H9 (cell line): ENCODE measurements around the gene SLC39A8. TPM values are rescaled to one million over a fixed set of nuclear protein-coding genes. Genes with fewer than 3 reads are reported as not detected.

Experiments
- DNase-seq: peaks from one replicate; pipeline ENCODE4 v3.0.0-alpha.2; 2017
- H2AFZ ChIP-seq: one replicate; pipeline ENCODE4 v1.6.1; 2013; ENCODE audit warnings: mild to moderate bottlenecking, low read length, control low read depth, moderate library complexity
- H2AK5ac ChIP-seq: 2 replicates; pipeline ENCODE4 v1.6.1; 2013; ENCODE audit warnings: low read length, control low read depth, mixed read lengths; ENCODE audit not compliant: insufficient read length
- H2BK120ac ChIP-seq: one replicate; pipeline ENCODE4 v1.6.1; 2013; ENCODE audit warnings: low read depth, mild to moderate bottlenecking, low read length, control low read depth, inconsistent platforms; ENCODE audit not compliant: poor library complexity, severe bottlenecking
- H2BK12ac ChIP-seq: 2 replicates; pipeline ENCODE4 v1.6.1; 2013; ENCODE audit warnings: low read length, control low read depth, mixed read lengths, low read depth; ENCODE audit not compliant: insufficient read length
- H2BK15ac ChIP-seq: 2 replicates; pipeline ENCODE4 v1.6.1; 2013; ENCODE audit warnings: low read depth, low read length, control low read depth
- H2BK20ac ChIP-seq: one replicate; pipeline ENCODE4 v1.6.1; 2013; ENCODE audit warnings: low read depth, mild to moderate bottlenecking, low read length, control low read depth, inconsistent platforms; ENCODE audit not compliant: poor library complexity, severe bottlenecking
- H2BK5ac ChIP-seq: 2 replicates; pipeline ENCODE4 v1.6.1; 2013; ENCODE audit warnings: low read length, control low read depth, mixed read lengths; ENCODE audit not compliant: insufficient read length
- H3K14ac ChIP-seq: 2 replicates; pipeline ENCODE4 v1.6.1; 2013; ENCODE audit warnings: low read length, control low read depth; ENCODE audit not compliant: insufficient read depth
- H3K18ac ChIP-seq: 2 replicates; pipeline ENCODE4 v1.6.1; 2013; ENCODE audit warnings: low read depth, mild to moderate bottlenecking, mixed read lengths, low read length, control low read depth; ENCODE audit not compliant: insufficient read length
- H3K23ac ChIP-seq: 2 replicates; pipeline ENCODE4 v1.6.1; 2013; ENCODE audit warnings: low read length, control low read depth, mixed read lengths, low read depth; ENCODE audit not compliant: insufficient read length
- H3K23me2 ChIP-seq: 2 replicates; pipeline ENCODE4 v1.6.1; 2013; ENCODE audit warnings: low read depth, mild to moderate bottlenecking, mixed read lengths, low read length, control low read depth; ENCODE audit not compliant: insufficient read length, poor library complexity, severe bottlenecking
- H3K27ac ChIP-seq: 2 replicates; pipeline ENCODE4 v1.5.1; 2013; ENCODE audit warnings: low read length, control low read depth, mixed read lengths, low read depth; ENCODE audit not compliant: insufficient read length
- H3K27me3 ChIP-seq: 2 replicates; pipeline ENCODE4 v1.6.1; 2013; ENCODE audit warnings: low read length, control low read depth, inconsistent platforms; ENCODE audit not compliant: insufficient read depth
- H3K4ac ChIP-seq: 2 replicates; pipeline ENCODE4 v1.6.1; 2013; ENCODE audit warnings: low read depth, mild to moderate bottlenecking, control low read depth, inconsistent platforms, low read length, moderate library complexity
- H3K4me1 ChIP-seq: 2 replicates; pipeline ENCODE4 v1.6.1; 2013; ENCODE audit warnings: low read length, control low read depth, inconsistent platforms; ENCODE audit not compliant: insufficient read depth
- H3K4me2 ChIP-seq: 2 replicates; pipeline ENCODE4 v1.6.1; 2013; ENCODE audit warnings: low read length, control low read depth, mixed read lengths; ENCODE audit not compliant: insufficient read length, insufficient read depth
- H3K56ac ChIP-seq: 2 replicates; pipeline ENCODE4 v1.6.1; 2013; ENCODE audit warnings: low read depth, mild to moderate bottlenecking, mixed read lengths, low read length, control low read depth; ENCODE audit not compliant: insufficient read length
- H3K79me1 ChIP-seq: 2 replicates; pipeline ENCODE4 v1.6.1; 2013; ENCODE audit warnings: low read depth, mild to moderate bottlenecking, moderate library complexity, low read length, control low read depth, inconsistent platforms; ENCODE audit not compliant: insufficient read depth, poor library complexity, severe bottlenecking
- H3K79me2 ChIP-seq: 2 replicates; pipeline ENCODE4 v1.6.1; 2013; ENCODE audit warnings: low read length, control low read depth, inconsistent platforms; ENCODE audit not compliant: insufficient read depth
- H3K9ac ChIP-seq: 2 replicates; pipeline ENCODE4 v1.6.1; 2013; ENCODE audit warnings: low read length, control low read depth, mixed read lengths; ENCODE audit not compliant: insufficient read length; ENCODE audit errors: extremely low read depth
- H3K9me3 ChIP-seq: one replicate; pipeline ENCODE4 v1.6.1; 2013; ENCODE audit warnings: low read depth, low read length, inconsistent platforms; ENCODE audit not compliant: control insufficient read depth
- H3T11ph ChIP-seq: one replicate; pipeline ENCODE4 v1.6.1; 2013; ENCODE audit warnings: mild to moderate bottlenecking, low read length, control low read depth, inconsistent platforms
- H4K20me1 ChIP-seq: one replicate; pipeline ENCODE4 v1.6.1; 2013; ENCODE audit not compliant: control insufficient read depth, insufficient read length, insufficient read depth
- H4K5ac ChIP-seq: 2 replicates; pipeline ENCODE4 v1.6.1; 2013; ENCODE audit warnings: low read depth, mild to moderate bottlenecking, mixed read lengths, low read length, control low read depth; ENCODE audit not compliant: insufficient read length
- H4K8ac ChIP-seq: replicated peaks from 2 replicates; pipeline ENCODE4 v1.6.1; 2013; ENCODE audit warnings: low read length, control low read depth, mixed read lengths, low read depth; ENCODE audit not compliant: insufficient read length
- H4K91ac ChIP-seq: 2 replicates; pipeline ENCODE4 v1.6.1; 2013; ENCODE audit warnings: low read depth, mild to moderate bottlenecking, moderate library complexity, mixed read lengths, low read length, control low read depth; ENCODE audit not compliant: insufficient read length
- H3K27ac Mint-ChIP-seq, 3 experiments: 2 replicates in 2 of 3; 3 replicates in 1 of 3; pipeline ENCODE4 v1.8.0; 2020 to 2021; ENCODE audit warnings: mixed read lengths in 3 of 3, mild to moderate bottlenecking in 1 of 3, moderate library complexity in 1 of 3
- H3K27me3 Mint-ChIP-seq: 2 replicates; pipeline ENCODE4 v1.8.0; 2021; ENCODE audit warnings: low read depth, mild to moderate bottlenecking, moderate library complexity, mixed read lengths
- H3K36me3 Mint-ChIP-seq, 3 experiments: 2 replicates in 2 of 3; 3 replicates in 1 of 3; pipeline ENCODE4 v1.8.0; 2020 to 2021; ENCODE audit warnings: low read depth in 3 of 3, mixed read lengths in 3 of 3; ENCODE audit not compliant: insufficient read depth in 1 of 3
- H3K4me1 Mint-ChIP-seq, 2 experiments: 2 replicates each; pipeline ENCODE4 v1.8.0; 2020; ENCODE audit warnings: mixed read lengths in 2 of 2
- H3K4me3 Mint-ChIP-seq, 2 experiments: 2 replicates in 1 of 2; 3 replicates in 1 of 2; pipeline ENCODE4 v1.8.0; 2020 to 2021; ENCODE audit warnings: mild to moderate bottlenecking in 2 of 2, mixed read lengths in 2 of 2, moderate library complexity in 1 of 2
- H3K9me3 Mint-ChIP-seq, 2 experiments: 2 replicates in 1 of 2; 3 replicates in 1 of 2; pipeline ENCODE4 v1.8.0; 2020; ENCODE audit warnings: mild to moderate bottlenecking in 2 of 2, mixed read lengths in 2 of 2, moderate library complexity in 1 of 2
- CTCF ChIP-seq: fragments of 200-600 bp; sonication (generic); conservative IDR thresholded peaks from 3 replicates; pipeline ENCODE4 v1.8.0; 2021; ENCODE audit warnings: antibody characterized with exemption, mild to moderate bottlenecking
- WGBS: extraction: QIAGEN DNeasy Blood & Tissue Kit; methylation state at CpG from one replicate; pipeline ENCODE4 v1.1.7; 2013; ENCODE audit warnings: missing lambda C conversion rate, low lambda C conversion rate, mixed read lengths; ENCODE audit not compliant: insufficient read length; ENCODE audit errors: extremely low coverage; 5-methylcytosine and 5-hydroxymethylcytosine counted together
- total RNA-seq: library from RNA; stranded (reverse); gene quantifications from 2 replicates; pipeline ENCODE4 v1.2.1, GENCODE V29; 2021

Gene SLC39A8
- total RNA-seq, 1 experiment from 2014 or later = 11.0 TPM

GRCh38 chr4:102321260-102321995, 23.9 kb downstream of the SLC39A8 start:
- Histone ChIP-seq H3K23me2 (no peaks in the 10 kb centered on the region), H4K20me1 (no peaks in the 10 kb centered on the region), H3K9ac (no peak overlapping the region), H4K5ac (no peak overlapping the region), H2BK15ac (no peak overlapping the region), H3K18ac (no peak overlapping the region), H3K79me2 (no peaks in the 10 kb centered on the region), H2BK20ac (no peak overlapping the region), H3K9me3 (no peaks in the 10 kb centered on the region), H2BK12ac (no peak overlapping the region), H3K4me2 (no peak overlapping the region), H3T11ph (no peak overlapping the region), H4K8ac (no peak overlapping the region), H3K79me1 (no peaks in the 10 kb centered on the region), H2AFZ (no peak overlapping the region), H2BK120ac (no peak overlapping the region), H3K23ac (no peak overlapping the region), H3K27ac (peak overlapping the region; percentile 21), H3K4me1 (peaks cover 19% of the 10 kb centered on the region), H3K27me3 (no peaks in the 10 kb centered on the region), H3K56ac (no peak overlapping the region), H2BK5ac (no peak overlapping the region), H3K14ac (no peak overlapping the region), H4K91ac (no peak overlapping the region), H2AK5ac (no peak overlapping the region), H3K4ac (no peak overlapping the region)
- Mint-ChIP-seq H3K4me1 (peaks cover 44 to 49% of the 10 kb centered on the region in 2 experiments), H3K4me3 (no peak overlapping the region), H3K27ac (peak overlapping the region in 1 of 3 experiments; percentile 82; a peak in 4 of 7 replicates), H3K27me3 (no peaks in the 10 kb centered on the region), H3K36me3 (no peaks in the 10 kb centered on the region), H3K9me3 (0 out of 5 replicates have a peak, but pooled peaks cover 0 to 2% of the 10 kb centered on the region in 2 experiments)
- DNase-seq = peak; percentile 41
- no peak for TF ChIP-seq CTCF
- WGBS = no CpG with 5 or more reads among the region's 11 CpGs
